ENCODE data around the gene CACNA1C. TPM values are rescaled to one million over a fixed set of nuclear protein-coding genes. Genes with fewer than 3 reads are reported as not detected.

Gene CACNA1C
- total RNA-seq, 4 donors from 2014 or later: 0.38 to 2.4 (median 1.4) TPM

DNA sequence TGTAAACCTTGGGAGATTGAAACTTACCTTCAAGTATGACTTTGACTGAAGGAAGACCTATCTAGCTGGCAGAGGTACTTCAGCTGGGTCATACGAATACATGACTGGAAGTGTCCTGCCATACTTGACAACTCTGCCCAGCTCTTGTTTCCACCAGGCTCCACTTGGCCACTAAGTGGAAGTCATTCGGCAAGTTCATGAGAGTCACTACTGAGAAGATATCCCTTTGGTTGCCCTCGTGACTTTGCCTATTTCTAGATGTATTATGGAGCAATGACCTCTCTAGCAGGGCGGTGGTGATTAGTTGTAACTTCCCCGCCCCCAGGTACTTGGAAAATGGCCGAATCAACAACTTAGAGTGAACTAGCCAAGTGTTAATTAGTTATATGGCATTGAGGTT is 8.6 kb upstream of the CACNA1C start:
- DNase-seq (ENCODE audit: low spot score in 2 of 2): no peak
- no peak for TF ChIP-seq POLR2A (IDR thresholded peaks at IDR 0.05)
- TF ChIP-seq, protein P1, sequence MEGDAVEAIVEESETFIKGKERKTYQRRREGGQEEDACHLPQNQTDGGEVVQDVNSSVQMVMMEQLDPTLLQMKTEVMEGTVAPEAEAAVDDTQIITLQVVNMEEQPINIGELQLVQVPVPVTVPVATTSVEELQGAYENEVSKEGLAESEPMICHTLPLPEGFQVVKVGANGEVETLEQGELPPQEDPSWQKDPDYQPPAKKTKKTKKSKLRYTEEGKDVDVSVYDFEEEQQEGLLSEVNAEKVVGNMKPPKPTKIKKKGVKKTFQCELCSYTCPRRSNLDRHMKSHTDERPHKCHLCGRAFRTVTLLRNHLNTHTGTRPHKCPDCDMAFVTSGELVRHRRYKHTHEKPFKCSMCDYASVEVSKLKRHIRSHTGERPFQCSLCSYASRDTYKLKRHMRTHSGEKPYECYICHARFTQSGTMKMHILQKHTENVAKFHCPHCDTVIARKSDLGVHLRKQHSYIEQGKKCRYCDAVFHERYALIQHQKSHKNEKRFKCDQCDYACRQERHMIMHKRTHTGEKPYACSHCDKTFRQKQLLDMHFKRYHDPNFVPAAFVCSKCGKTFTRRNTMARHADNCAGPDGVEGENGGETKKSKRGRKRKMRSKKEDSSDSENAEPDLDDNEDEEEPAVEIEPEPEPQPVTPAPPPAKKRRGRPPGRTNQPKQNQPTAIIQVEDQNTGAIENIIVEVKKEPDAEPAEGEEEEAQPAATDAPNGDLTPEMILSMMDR (IDR thresholded peaks at IDR 0.05): no peak
- intact Hi-C loops (cut with DNase I; ENCODE audit: low total_unique reads): no loop called here
- no peak overlapping the region for H3K4me3 ChIP-seq (ENCODE audit: low read depth, poor library complexity, severe bottlenecking)
- 77 to 80% methylated on average over 6 of the region's 6 CpGs for WGBS, 2 donors

DNA sequence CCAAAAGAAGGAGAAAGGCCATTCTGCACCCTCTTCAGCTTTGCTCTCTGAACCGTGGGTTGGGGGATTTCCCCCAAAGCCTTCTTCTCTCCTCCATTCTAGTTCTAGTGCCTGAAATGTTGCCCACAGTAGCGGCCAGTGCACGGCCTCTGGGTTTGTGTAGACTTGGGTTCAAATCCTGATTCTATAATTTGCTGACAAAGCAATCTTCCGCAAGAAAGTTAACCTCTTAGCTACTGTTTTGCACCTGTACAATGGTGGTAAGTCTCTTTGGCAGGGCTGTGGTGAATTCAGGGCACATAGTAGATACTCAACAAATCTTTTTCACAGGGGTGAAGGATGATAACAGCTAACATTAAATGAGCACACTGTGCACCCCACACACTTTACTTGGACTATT is 5.8 kb upstream of the CACNA1C start:
- no peak for TF ChIP-seq POLR2A (IDR thresholded peaks at IDR 0.05)
- TF ChIP-seq, protein P1 (IDR thresholded peaks at IDR 0.05): no peak
- H3K4me3 ChIP-seq (ENCODE audit: low read depth, poor library complexity, severe bottlenecking): no peak overlapping the region
- intact Hi-C loops (cut with DNase I; ENCODE audit: low total_unique reads): no loop called here
- DNase-seq (ENCODE audit: low spot score in 2 of 2): no peak
- WGBS, 2 donors: 75 to 78% methylated on average over 4 of the region's 4 CpGs

DNA sequence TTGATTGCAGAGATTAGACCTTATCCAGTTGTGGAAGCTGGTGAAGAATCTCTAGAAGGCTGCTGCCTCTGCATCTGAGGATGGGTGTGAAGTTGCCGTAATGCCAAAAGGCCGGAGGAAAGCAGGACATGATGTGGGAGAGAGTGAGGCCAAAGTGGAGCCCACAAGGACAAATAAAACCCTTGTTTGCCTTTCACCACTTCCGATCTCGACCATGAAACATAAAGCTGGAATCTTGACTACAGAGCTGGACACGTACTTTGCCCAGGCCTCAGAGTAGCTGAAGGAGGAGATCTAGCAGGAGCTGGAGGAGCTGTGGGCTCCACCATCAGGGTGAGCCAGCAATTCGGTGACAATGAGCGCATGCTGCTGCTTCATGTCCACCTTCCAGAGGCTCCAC is 5.0 kb upstream of the CACNA1C start:
- no peak overlapping the region for H3K4me3 ChIP-seq (ENCODE audit: low read depth, poor library complexity, severe bottlenecking)
- no peak for DNase-seq (ENCODE audit: low spot score in 2 of 2)
- TF ChIP-seq, protein P1 (IDR thresholded peaks at IDR 0.05): no peak
- TF ChIP-seq POLR2A (IDR thresholded peaks at IDR 0.05): no peak
- 85 to 92% methylated on average over 7 of the region's 7 CpGs for WGBS, 2 donors
- intact Hi-C loops (cut with DNase I; ENCODE audit: low total_unique reads): no loop called here

DNA sequence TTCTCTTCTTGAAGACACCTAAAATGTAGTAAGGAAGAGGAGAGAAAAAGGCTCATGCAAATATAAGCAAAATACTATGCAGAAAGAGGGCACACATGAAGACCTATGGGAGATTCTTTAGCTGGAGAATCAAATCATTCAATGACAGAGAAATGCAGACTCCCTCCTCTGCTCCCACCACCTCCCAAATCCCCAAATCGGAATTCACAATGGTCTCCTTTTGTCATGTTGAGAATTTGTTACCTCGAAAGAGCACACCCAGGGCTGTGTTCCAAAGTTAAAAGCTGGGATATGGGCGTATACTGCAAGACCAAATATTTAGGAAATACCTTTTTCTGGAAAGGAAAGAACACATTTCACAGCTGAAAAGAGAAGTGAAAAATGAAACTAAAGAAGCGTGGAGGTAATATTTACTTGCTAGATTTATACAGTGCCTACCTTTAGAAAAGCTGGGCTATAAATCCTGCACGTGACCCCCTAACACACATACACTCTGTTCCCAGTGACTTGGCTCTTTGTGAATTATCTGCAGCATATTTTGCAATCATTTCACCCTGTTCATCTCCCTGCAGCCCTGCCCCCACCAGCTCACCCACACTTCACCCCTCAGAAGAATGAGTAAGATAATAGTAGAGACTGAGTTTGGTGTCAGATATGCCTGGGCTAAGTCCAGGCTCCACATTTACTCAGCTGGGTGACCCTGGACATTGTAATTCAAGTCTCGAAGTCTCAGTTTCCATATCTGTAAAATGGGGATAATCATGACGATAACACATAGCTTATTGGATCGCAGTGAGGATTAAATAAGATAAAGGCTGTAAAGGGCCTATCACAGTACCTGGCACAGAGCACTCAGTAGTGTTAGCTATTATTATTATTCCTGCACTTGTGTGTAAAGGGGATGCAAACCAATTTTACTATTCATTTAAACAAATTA is 2.9 kb upstream of the CACNA1C start:
- no peak overlapping the region for H3K4me3 ChIP-seq (ENCODE audit: low read depth, poor library complexity, severe bottlenecking)
- intact Hi-C loops (cut with DNase I; ENCODE audit: low total_unique reads): no loop called here
- 62 to 65% methylated on average over 8 of the region's 8 CpGs for WGBS, 2 donors
- TF ChIP-seq, protein P1 (IDR thresholded peaks at IDR 0.05): no peak
- no peak for TF ChIP-seq POLR2A (IDR thresholded peaks at IDR 0.05)
- DNase-seq (ENCODE audit: low spot score in 2 of 2): no peak

DNA sequence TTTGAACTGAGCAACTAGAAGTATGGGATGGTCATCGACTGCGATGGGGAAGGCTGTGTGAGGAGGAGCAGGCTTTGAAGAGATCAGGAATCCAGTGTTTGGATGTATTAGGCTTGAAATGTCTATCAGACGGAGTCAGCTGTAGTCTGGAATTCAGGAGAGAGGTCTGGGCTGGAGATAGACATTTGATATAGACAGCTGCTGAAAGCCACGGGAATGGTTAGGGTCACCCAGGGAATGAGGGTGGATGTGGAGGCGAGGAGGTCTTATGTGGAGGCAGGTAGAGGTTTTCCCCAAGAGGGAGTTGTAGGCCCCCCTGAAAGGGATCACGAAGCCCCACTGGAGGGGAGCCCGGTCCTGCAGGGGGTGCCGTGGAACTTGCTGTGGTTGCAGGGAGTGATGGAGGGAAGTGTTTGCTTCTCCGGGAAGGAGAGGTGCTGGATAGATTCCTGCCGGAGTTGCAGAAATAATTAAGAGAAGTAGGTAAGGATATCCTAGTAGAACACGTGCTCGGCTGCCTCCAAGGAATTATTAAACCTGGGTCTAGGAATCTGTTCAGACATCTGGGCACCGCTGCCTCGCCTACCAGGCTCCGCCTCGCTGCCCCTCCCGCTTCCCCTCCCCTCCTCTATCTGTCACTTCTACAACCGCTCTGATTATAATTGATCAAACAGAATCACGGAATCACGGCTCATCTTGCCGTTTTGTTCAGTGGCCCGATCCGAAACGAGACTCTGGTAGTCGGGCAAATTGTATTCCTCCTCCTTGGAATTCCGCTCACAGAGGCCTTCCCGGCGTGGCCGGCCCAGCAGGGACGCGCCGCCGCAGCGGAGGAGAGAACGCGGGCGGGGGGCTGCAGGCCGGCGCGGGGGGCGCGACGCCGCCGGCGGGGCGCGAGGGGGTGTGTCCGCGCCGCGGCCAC is 826 bp upstream of the CACNA1C start:
- H3K4me3 ChIP-seq (ENCODE audit: low read depth, poor library complexity, severe bottlenecking): no peak overlapping the region
- TF ChIP-seq, protein P1 (IDR thresholded peaks at IDR 0.05): no peak
- TF ChIP-seq POLR2A (IDR thresholded peaks at IDR 0.05): no peak
- WGBS, 2 donors: 11 to 14% methylated on average over 28 to 38 of the region's 52 CpGs
- intact Hi-C loops (cut with DNase I; ENCODE audit: low total_unique reads): no loop called here
- no peak for DNase-seq (ENCODE audit: low spot score in 2 of 2)
